SK-N-SH (cell line): ENCODE results near the gene TSFM. TPM values are rescaled to one million over a fixed set of nuclear protein-coding genes. Genes with fewer than 3 reads are reported as not detected.

Experiments
- CTCF ChIA-PET: fragments of 300-600, 350-600 bp; formaldehyde crosslinking; extraction: SDS; loops from one replicate; lab custom pipeline; 2021; lab: Yijun Ruan, JAX
- POLR2A ChIA-PET: fragments of 350-600 bp; sonication (Branson Sonifier 250); formaldehyde crosslinking; extraction: SDS; loops from one replicate; lab custom pipeline; 2020; ENCODE audit warnings: antibody characterized with exemption, inconsistent platforms; lab: Yijun Ruan, JAX
- DNase-seq: peaks from one replicate; pipeline ENCODE4 v3.0.0; 2012
- H2AFZ ChIP-seq: fragments of 200-600 bp; sonication (generic); 2 replicates; pipeline ENCODE4 v1.8.1; 2016; ENCODE audit warnings: antibody characterized with exemption, mild to moderate bottlenecking, low read depth
- H3F3A ChIP-seq: fragments of 200-600 bp; sonication (generic); replicated peaks from 2 replicates; pipeline ENCODE3; 2016; ENCODE audit warnings: antibody characterized with exemption, mild to moderate bottlenecking; ENCODE audit not compliant: insufficient read depth
- H3K27ac ChIP-seq, 2 experiments: fragments of 200-500 bp in 1 of 2; fragments of 200-600 bp in 1 of 2; sonication (Bioruptor generic) in 1 of 2; sonication (generic), shearing (Covaris generic) in 1 of 2; 2 replicates each; pipeline versions ENCODE4 v1.5.1 to v1.6.1; 2014 to 2016; ENCODE audit warnings: low read depth in 2 of 2, inconsistent platforms in 1 of 2, low read length in 1 of 2, mild to moderate bottlenecking in 1 of 2, mixed read lengths in 1 of 2
- H3K27me3 ChIP-seq: fragments of 200-600 bp; sonication (generic), shearing (Covaris generic); 2 replicates; pipeline ENCODE4 v1.6.1; 2016; ENCODE audit warnings: mixed run types; ENCODE audit not compliant: insufficient read depth
- H3K36me3 ChIP-seq, 2 experiments: fragments of 200-500 bp in 1 of 2; fragments of 200-600 bp in 1 of 2; sonication (Bioruptor generic) in 1 of 2; sonication (generic) in 1 of 2; replicated peaks in 1 of 2; 2 replicates each; pipeline versions ENCODE3 to v1.5.1; 2014 to 2016; ENCODE audit warnings: low read length in 1 of 2, mild to moderate bottlenecking in 1 of 2; ENCODE audit not compliant: insufficient read depth in 2 of 2, control insufficient read depth in 1 of 2
- H3K4me1 ChIP-seq, 2 experiments: fragments of 200-500 bp in 1 of 2; fragments of 200-600 bp in 1 of 2; sonication (Bioruptor generic) in 1 of 2; sonication (generic), shearing (Covaris generic) in 1 of 2; 2 replicates each; pipeline versions ENCODE4 v1.5.1 to v1.6.1; 2014 to 2016; ENCODE audit warnings: low read depth in 1 of 2, low read length in 1 of 2, mixed run types in 1 of 2; ENCODE audit not compliant: insufficient read depth in 2 of 2, control insufficient read depth in 1 of 2
- H3K4me2 ChIP-seq: fragments of 200-600 bp; sonication (generic), shearing (Covaris generic); 2 replicates; pipeline ENCODE4 v1.6.1; 2017; ENCODE audit warnings: mixed run types
- H3K4me3 ChIP-seq, 2 experiments: fragments of 200-500 bp in 1 of 2; fragments of 200-600 bp in 1 of 2; sonication (Bioruptor generic) in 1 of 2; sonication (generic), shearing (Covaris generic) in 1 of 2; 2 replicates each; pipeline versions ENCODE4 v1.5.1 to v1.8.1; 2014 to 2016; ENCODE audit warnings: low read depth in 2 of 2, inconsistent platforms in 1 of 2, low read length in 1 of 2, mild to moderate bottlenecking in 1 of 2, mixed read lengths in 1 of 2, moderate library complexity in 1 of 2
- H3K79me2 ChIP-seq: fragments of 200-600 bp; sonication (generic); 2 replicates; pipeline ENCODE4 v1.8.1; 2017; ENCODE audit warnings: mild to moderate bottlenecking; ENCODE audit not compliant: insufficient read depth
- H3K9ac ChIP-seq: fragments of 200-600 bp; sonication (generic); 2 replicates; pipeline ENCODE4 v1.6.1; 2017; ENCODE audit warnings: mixed run types
- H3K9me2 ChIP-seq: fragments of 200-600 bp; sonication (generic); 2 replicates; pipeline ENCODE4 v1.6.1; 2017; ENCODE audit warnings: mixed run types
- H3K9me3 ChIP-seq: fragments of 200-600 bp; sonication (generic); 2 replicates; pipeline ENCODE4 v1.6.1; 2017; ENCODE audit warnings: mixed run types, mild to moderate bottlenecking, moderate library complexity
- H4K20me1 ChIP-seq: fragments of 200-600 bp; sonication (generic); 2 replicates; pipeline ENCODE4 v1.6.1; 2017; ENCODE audit warnings: mild to moderate bottlenecking, mixed run types; ENCODE audit not compliant: insufficient read depth
- CHD2 ChIP-seq: fragments of 150-350 bp; IDR thresholded peaks from 2 replicates; pipeline ENCODE4 v1.6.1; 2018; ENCODE audit warnings: low read length; ENCODE audit not compliant: partially characterized antibody
- EZH2phosphoT487 ChIP-seq: fragments of 200-600 bp; sonication (generic); IDR thresholded peaks from 2 replicates; pipeline ENCODE4 v1.6.1; 2017; ENCODE audit warnings: low read depth, mixed run types, mild to moderate bottlenecking, antibody characterized with exemption, moderate library complexity, borderline replicate concordance
- FOSL2 ChIP-seq: IDR thresholded peaks from 2 replicates; pipeline ENCODE4 v1.4.0; 2012; ENCODE audit warnings: low read depth, mild to moderate bottlenecking, moderate library complexity, borderline replicate concordance
- GABPA ChIP-seq: IDR thresholded peaks from 2 replicates; pipeline ENCODE4 v1.4.0; 2012; ENCODE audit warnings: low read depth, mild to moderate bottlenecking
- NRF1 ChIP-seq: IDR thresholded peaks from 2 replicates; pipeline ENCODE4 v1.6.1; 2012; ENCODE audit warnings: low read depth, mild to moderate bottlenecking, low read length
- POLR2AphosphoS5 ChIP-seq: IDR thresholded peaks from 2 replicates; pipeline ENCODE4 v1.6.1; 2012; ENCODE audit warnings: low read depth, low read length
- RFX5 ChIP-seq: IDR thresholded peaks from 2 replicates; pipeline ENCODE4 v1.6.1; 2012; ENCODE audit warnings: mild to moderate bottlenecking, improper control_type of control experiment, low read length
- RXRA ChIP-seq: IDR thresholded peaks from 2 replicates; pipeline ENCODE4 v1.4.0; 2012; ENCODE audit warnings: low read depth, mild to moderate bottlenecking, borderline replicate concordance
- SMC3 ChIP-seq: IDR thresholded peaks from 2 replicates; pipeline ENCODE4 v1.6.1; 2012; ENCODE audit warnings: low read depth, low read length, improper control_type of control experiment
- TAF1 ChIP-seq: IDR thresholded peaks from 2 replicates; pipeline ENCODE4 v1.6.1; 2012; ENCODE audit warnings: low read depth, mild to moderate bottlenecking, low read length, moderate library complexity, borderline replicate concordance
- YY1 ChIP-seq: IDR thresholded peaks from 2 replicates; pipeline ENCODE4 v1.4.0; 2012; ENCODE audit warnings: low read depth, mild to moderate bottlenecking
- WGBS: methylation state at CpG from one replicate; pipeline ENCODE4 v1.1.6; 2017; ENCODE audit warnings: low lambda C conversion rate; 5-methylcytosine and 5-hydroxymethylcytosine counted together
- polyA plus RNA-seq, 3 experiments: library from polyadenylated mRNA; depleted of rRNA; stranded (reverse); fragments of >200 nt; gene quantifications; 2 replicates each; pipeline ENCODE4 v1.2.3, GENCODE V29; 2012
- TF ChIP-seq, protein P1 (sequence below): IDR thresholded peaks from 2 replicates; pipeline ENCODE4 v1.4.0; 2012; ENCODE audit warnings: low read depth
- TF ChIP-seq, protein P2 (sequence below): fragments of 150-350 bp; IDR thresholded peaks from 2 replicates; pipeline ENCODE4 v1.6.1; 2017; ENCODE audit warnings: antibody characterized with exemption, low read length, low read depth, borderline replicate concordance
- TF ChIP-seq, protein P3 (sequence below): IDR thresholded peaks from 2 replicates; pipeline ENCODE4; 2012
- TF ChIP-seq, protein P4 (sequence below): fragments of 200-600 bp; sonication (generic); IDR thresholded peaks from 2 replicates; pipeline ENCODE4 v1.6.1; 2017; ENCODE audit warnings: antibody characterized with exemption, mild to moderate bottlenecking, moderate library complexity

The TSFM gene
- polyA plus RNA-seq, 1 of the 3 experiments (the other 2 are of a cell fraction) = 28.7 TPM

DNA sequence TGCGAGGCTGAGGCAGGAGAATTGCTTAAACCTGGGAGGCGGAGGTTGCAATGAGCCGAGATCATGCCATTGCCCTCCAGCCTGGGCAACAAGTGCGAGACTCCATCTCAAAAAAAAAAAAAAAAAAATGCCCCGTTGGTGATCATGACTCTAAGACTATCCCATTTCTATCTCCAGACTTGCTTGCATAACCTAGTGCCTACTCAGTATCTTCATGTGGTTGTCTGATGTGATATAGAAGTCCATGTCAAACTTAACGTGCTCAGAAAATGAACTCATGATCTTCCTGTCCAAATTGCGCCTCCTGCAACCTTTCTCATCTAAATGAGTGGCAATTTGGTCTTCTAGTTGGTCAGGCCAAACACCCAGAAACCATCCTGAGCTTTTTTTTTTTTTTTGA, 4.7 kb upstream of the TSFM start:
- no peak overlapping the region for H3K4me2 ChIP-seq
- no peak overlapping the region for H3K4me3 ChIP-seq
- H3K36me3 ChIP-seq = peaks cover 7 to 9% of the 10 kb centered on the region in 2 experiments
- H3K9me2 ChIP-seq = no peaks in the 10 kb centered on the region
- H3K9me3 ChIP-seq = no peaks in the 10 kb centered on the region
- POLR2A ChIA-PET = interaction anchor here (0.6 kb wide), 1 partner anchor 10 kb away, joined by 4 read pairs; no protein-coding TSS in a partner anchor
- DNase-seq = no peak
- 90% methylated on average over 7 of the region's 7 CpGs for WGBS
- H3K79me2 ChIP-seq = peaks cover 17% of the 10 kb centered on the region
- CTCF ChIA-PET = interaction anchor here (0.6 to 0.7 kb wide), 2 partner anchors 19 to 38 kb away, joined by 3 read pairs; no protein-coding TSS in a partner anchor
- peaks cover 18% of the 10 kb centered on the region for H3F3A ChIP-seq
- no peaks in the 10 kb centered on the region for H3K27me3 ChIP-seq
- no peaks in the 10 kb centered on the region for H4K20me1 ChIP-seq
- peaks cover 0 to 3% of the 10 kb centered on the region in 2 experiments; a peak in 1 of 4 replicates for H3K4me1 ChIP-seq
- H3K9ac ChIP-seq = no peak overlapping the region
- TF ChIP-seq NRF1 (no peak), SMC3 (no peak), EZH2phosphoT487 (no peak), RFX5 (no peak), YY1 (no peak), POLR2AphosphoS5 (no peak), FOSL2 (no peak), RXRA (no peak), GABPA (no peak), CHD2 (no peak), TAF1 (no peak)
- TF ChIP-seq, protein P1, sequence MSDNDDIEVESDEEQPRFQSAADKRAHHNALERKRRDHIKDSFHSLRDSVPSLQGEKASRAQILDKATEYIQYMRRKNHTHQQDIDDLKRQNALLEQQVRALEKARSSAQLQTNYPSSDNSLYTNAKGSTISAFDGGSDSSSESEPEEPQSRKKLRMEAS = no peak
- TF ChIP-seq, protein P2, sequence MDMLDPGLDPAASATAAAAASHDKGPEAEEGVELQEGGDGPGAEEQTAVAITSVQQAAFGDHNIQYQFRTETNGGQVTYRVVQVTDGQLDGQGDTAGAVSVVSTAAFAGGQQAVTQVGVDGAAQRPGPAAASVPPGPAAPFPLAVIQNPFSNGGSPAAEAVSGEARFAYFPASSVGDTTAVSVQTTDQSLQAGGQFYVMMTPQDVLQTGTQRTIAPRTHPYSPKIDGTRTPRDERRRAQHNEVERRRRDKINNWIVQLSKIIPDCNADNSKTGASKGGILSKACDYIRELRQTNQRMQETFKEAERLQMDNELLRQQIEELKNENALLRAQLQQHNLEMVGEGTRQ = no peak
- TF ChIP-seq, protein P3, sequence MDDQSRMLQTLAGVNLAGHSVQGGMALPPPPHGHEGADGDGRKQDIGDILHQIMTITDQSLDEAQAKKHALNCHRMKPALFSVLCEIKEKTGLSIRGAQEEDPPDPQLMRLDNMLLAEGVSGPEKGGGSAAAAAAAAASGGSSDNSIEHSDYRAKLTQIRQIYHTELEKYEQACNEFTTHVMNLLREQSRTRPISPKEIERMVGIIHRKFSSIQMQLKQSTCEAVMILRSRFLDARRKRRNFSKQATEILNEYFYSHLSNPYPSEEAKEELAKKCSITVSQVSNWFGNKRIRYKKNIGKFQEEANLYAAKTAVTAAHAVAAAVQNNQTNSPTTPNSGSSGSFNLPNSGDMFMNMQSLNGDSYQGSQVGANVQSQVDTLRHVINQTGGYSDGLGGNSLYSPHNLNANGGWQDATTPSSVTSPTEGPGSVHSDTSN = no peak
- TF ChIP-seq, protein P4, sequence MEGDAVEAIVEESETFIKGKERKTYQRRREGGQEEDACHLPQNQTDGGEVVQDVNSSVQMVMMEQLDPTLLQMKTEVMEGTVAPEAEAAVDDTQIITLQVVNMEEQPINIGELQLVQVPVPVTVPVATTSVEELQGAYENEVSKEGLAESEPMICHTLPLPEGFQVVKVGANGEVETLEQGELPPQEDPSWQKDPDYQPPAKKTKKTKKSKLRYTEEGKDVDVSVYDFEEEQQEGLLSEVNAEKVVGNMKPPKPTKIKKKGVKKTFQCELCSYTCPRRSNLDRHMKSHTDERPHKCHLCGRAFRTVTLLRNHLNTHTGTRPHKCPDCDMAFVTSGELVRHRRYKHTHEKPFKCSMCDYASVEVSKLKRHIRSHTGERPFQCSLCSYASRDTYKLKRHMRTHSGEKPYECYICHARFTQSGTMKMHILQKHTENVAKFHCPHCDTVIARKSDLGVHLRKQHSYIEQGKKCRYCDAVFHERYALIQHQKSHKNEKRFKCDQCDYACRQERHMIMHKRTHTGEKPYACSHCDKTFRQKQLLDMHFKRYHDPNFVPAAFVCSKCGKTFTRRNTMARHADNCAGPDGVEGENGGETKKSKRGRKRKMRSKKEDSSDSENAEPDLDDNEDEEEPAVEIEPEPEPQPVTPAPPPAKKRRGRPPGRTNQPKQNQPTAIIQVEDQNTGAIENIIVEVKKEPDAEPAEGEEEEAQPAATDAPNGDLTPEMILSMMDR = no peak
- H2AFZ ChIP-seq = no peak overlapping the region
- H3K27ac ChIP-seq = no peak overlapping the region
